H1 (cell line): ENCODE measurements around the gene FAM83G.

ENCODE experiments used
- POLR2A ChIP-seq, 2 experiments: IDR thresholded peaks; 1 replicate in 1 of 2; 2 replicates in 1 of 2; pipeline ENCODE4 v1.6.1; 2011; ENCODE audit warnings: low read depth in 2 of 2, low read length in 2 of 2, mild to moderate bottlenecking in 2 of 2; ENCODE audit errors: control extremely low read depth in 1 of 2
- POLR2AphosphoS5 ChIP-seq: IDR thresholded peaks from 2 replicates; pipeline ENCODE4 v1.6.1; 2011; ENCODE audit warnings: low read depth, low read length
- POU5F1 ChIP-seq: IDR thresholded peaks from 2 replicates; pipeline ENCODE4 v1.6.1; 2011; ENCODE audit warnings: low read depth, mild to moderate bottlenecking, low read length, moderate library complexity
- SAP30 ChIP-seq: fragments of 300-600 bp; sonication (generic); IDR thresholded peaks from 2 replicates; pipeline ENCODE4 v1.7.1; 2012; ENCODE audit warnings: low read length, moderate library complexity, mild to moderate bottlenecking, inconsistent platforms; ENCODE audit not compliant: insufficient read depth, insufficient replicate concordance
- SRF ChIP-seq: IDR thresholded peaks from 2 replicates; pipeline ENCODE4 v1.6.1; 2011; ENCODE audit warnings: mild to moderate bottlenecking, low read depth, low read length, moderate library complexity
- TAF1 ChIP-seq: IDR thresholded peaks from 2 replicates; pipeline ENCODE4 v1.6.1; 2011; ENCODE audit warnings: mild to moderate bottlenecking, low read depth, low read length
- ZNF274 ChIP-seq: IDR thresholded peaks from 2 replicates; pipeline ENCODE4 v1.7.0; 2012; ENCODE audit warnings: low read length, borderline replicate concordance; ENCODE audit errors: extremely low read depth
- TF ChIP-seq, protein P1 (sequence below), 3 experiments: IDR thresholded peaks; 1 replicate in 2 of 3; 2 replicates in 1 of 3; pipeline versions ENCODE4 v1.5.1 to v1.6.1; 2011; ENCODE audit warnings: low read length in 3 of 3, mild to moderate bottlenecking in 3 of 3, inconsistent platforms in 2 of 3, low read depth in 1 of 3, moderate library complexity in 1 of 3; ENCODE audit not compliant: insufficient read depth in 1 of 3; ENCODE audit errors: control extremely low read depth in 1 of 3
- TF ChIP-seq, protein P2 (sequence below): IDR thresholded peaks from 2 replicates; pipeline ENCODE4 v1.6.1; 2012; ENCODE audit warnings: inconsistent platforms

DNA sequence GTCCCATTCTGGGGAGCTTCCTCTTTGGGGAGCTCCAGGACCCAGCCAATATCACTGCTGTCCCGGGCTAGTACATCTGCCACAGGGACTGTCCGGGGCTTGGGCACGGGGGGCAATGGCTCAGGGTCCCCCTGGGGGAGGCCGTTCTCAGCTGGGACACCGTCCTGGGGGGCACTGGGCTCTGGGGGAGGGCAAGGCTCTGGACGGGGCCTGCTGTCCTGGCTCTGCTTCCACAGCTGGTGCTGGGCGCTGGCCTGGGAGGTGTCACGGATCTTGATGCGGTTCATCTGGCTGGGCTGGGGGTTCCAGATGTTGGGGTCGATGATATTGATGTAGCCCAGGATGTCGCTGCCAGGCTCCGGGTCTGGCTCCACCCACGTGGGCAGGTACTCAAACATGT, 26.5 kb downstream of the FAM83G start:
- no peak for TF ChIP-seq POLR2AphosphoS5
- TF ChIP-seq, protein P1, sequence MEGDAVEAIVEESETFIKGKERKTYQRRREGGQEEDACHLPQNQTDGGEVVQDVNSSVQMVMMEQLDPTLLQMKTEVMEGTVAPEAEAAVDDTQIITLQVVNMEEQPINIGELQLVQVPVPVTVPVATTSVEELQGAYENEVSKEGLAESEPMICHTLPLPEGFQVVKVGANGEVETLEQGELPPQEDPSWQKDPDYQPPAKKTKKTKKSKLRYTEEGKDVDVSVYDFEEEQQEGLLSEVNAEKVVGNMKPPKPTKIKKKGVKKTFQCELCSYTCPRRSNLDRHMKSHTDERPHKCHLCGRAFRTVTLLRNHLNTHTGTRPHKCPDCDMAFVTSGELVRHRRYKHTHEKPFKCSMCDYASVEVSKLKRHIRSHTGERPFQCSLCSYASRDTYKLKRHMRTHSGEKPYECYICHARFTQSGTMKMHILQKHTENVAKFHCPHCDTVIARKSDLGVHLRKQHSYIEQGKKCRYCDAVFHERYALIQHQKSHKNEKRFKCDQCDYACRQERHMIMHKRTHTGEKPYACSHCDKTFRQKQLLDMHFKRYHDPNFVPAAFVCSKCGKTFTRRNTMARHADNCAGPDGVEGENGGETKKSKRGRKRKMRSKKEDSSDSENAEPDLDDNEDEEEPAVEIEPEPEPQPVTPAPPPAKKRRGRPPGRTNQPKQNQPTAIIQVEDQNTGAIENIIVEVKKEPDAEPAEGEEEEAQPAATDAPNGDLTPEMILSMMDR (IDR thresholded peaks at IDR 0.05; ENCODE audit: control extremely low read depth in 1 of 3, insufficient read depth in 1 of 3, low read depth in 1 of 3, low read length in 3 of 3) = no peak
- no peak for TF ChIP-seq POLR2A (IDR thresholded peaks at IDR 0.05; ENCODE audit: control extremely low read depth in 1 of 2, low read depth in 2 of 2, low read length in 2 of 2)
- no peak for TF ChIP-seq SAP30
- no peak for TF ChIP-seq ZNF274
- TF ChIP-seq SRF = no peak
- no peak for TF ChIP-seq TAF1
- TF ChIP-seq, protein P2, sequence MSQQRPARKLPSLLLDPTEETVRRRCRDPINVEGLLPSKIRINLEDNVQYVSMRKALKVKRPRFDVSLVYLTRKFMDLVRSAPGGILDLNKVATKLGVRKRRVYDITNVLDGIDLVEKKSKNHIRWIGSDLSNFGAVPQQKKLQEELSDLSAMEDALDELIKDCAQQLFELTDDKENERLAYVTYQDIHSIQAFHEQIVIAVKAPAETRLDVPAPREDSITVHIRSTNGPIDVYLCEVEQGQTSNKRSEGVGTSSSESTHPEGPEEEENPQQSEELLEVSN = no peak
- TF ChIP-seq POU5F1 = no peak
